Motor neuron (in vitro differentiated cells): ENCODE results near the gene RAP2C. TPM values are rescaled to one million over a fixed set of nuclear protein-coding genes. Genes with fewer than 3 reads are reported as not detected.

Experiments used
- ATAC-seq, 8 experiments: fragments of 200-7000 bp; cut with Tn5 transposase; replicated peaks in 6 of 8; 2 replicates each; pipeline ENCODE4 v1.8.0; 2021; ENCODE audit warnings: mild to moderate bottlenecking in 8 of 8, moderate library complexity in 8 of 8
- H3K27ac ChIP-seq, 2 donors: fragments of 250-450 bp; sonication (Bioruptor Pico); 2 replicates each; pipeline ENCODE4 v1.9.0; 2021; ENCODE audit warnings: antibody characterized with exemption in 2 of 2, mild to moderate bottlenecking in 2 of 2, moderate library complexity in 1 of 2
- H3K4me1 ChIP-seq, 2 donors: fragments of 250-450 bp; sonication (Bioruptor Pico); replicated peaks in 1 of 2; 2 replicates each; pipeline ENCODE4 v1.6.1; 2021; ENCODE audit warnings: antibody characterized with exemption in 2 of 2, mild to moderate bottlenecking in 2 of 2, moderate library complexity in 1 of 2
- H3K4me3 ChIP-seq, 5 donors: fragments of 250-450 bp; sonication (Bioruptor Pico); 2 replicates each; pipeline ENCODE4 v1.9.0; 2021; ENCODE audit warnings: antibody characterized with exemption in 5 of 5, mild to moderate bottlenecking in 5 of 5, moderate library complexity in 4 of 5
- WGBS, 10 experiments: fragments of 450-650 bp; shearing (Covaris generic); methylation state at CpG; one replicate each; pipeline ENCODE4 v1.0.0; 2022; 5-methylcytosine and 5-hydroxymethylcytosine counted together
- in situ Hi-C, 9 experiments: fragments of 400-800 bp; cut with MboI; loops; one replicate each; pipeline ENCODE4 v1.15.0; 2021; ENCODE audit warnings: low sequenced_read_pairs in 9 of 9, low pct_unique_long_range_greater_than_20kb in 2 of 9; ENCODE audit not compliant: unreplicated experiment in 9 of 9
- total RNA-seq, 8 experiments: library from RNA; unstranded; fragments of 300-600 nt; gene quantifications; 2 replicates each; pipeline versions ENCODE4 v1.2.3 to v1.2.4, GENCODE V29; 2022

RAP2C gene
- total RNA-seq, result 10 to 100 TPM; 16.6 to 34.8 (median 23.2) TPM

DNA sequence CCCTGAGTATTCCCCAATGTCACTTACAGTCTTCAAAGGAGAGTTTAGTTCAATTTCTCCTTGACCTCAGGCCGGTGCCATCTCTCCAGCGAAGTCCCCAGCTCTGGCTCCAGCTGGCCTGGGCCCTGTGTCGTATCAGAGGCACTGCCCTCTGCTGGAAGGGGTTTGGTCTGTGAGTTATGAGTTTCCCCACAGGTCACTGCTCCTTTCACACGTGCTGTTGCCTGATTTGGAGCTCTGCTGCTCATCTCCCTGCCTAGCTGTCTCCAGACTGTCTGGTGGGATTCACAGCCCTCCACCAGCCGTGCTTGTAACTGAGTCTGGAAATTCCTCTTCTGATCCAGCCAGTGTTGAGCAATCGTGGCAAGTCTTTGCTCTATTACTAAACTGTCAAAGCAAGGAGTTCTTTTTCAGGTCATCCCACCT is at the start of gene RAP2C:
RAP2C (minus strand) TSS at position 105 of the 426 bp plus-strand sequence. CDS start 2,179 bp downstream, outside the sequence.
- Histone ChIP-seq H3K27ac (peak within 1 kb of the TSS; percentile 68 to 96), H3K4me3 (peak within 1 kb of the TSS; percentile 63 to 87 (median 78)), H3K4me1 (peaks cover 0 to 6% of the 10 kb centered on the region in 2 donors)
- peak; percentile 38 to 53 (median 46) for ATAC-seq
- in situ Hi-C loops, result loop anchor here in 3 of 9 experiments (10.0 to 25.0 kb wide), 4 partner anchors 125 to 382 kb away; no protein-coding TSS in a partner anchor
- 0 to 6% (median 0%) methylated on average over 1 to 2 of the region's 6 CpGs; no CpG with 5 or more reads in 7 of the 10 experiments for WGBS, 10 experiments

GRCh38 chrX:132267392-132267791 is 48.1 kb upstream of the RAP2C start:
- in situ Hi-C loops, result no loop called here
- Histone ChIP-seq H3K4me1 (no peaks in the 10 kb centered on the region), H3K4me3 (no peak overlapping the region), H3K27ac (no peak overlapping the region)
- no peak for ATAC-seq
- 31 to 100% (median 66%) methylated on average over 1 to 6 of the region's 6 CpGs; no CpG with 5 or more reads in 5 of the 10 experiments for WGBS, 10 experiments

DNA sequence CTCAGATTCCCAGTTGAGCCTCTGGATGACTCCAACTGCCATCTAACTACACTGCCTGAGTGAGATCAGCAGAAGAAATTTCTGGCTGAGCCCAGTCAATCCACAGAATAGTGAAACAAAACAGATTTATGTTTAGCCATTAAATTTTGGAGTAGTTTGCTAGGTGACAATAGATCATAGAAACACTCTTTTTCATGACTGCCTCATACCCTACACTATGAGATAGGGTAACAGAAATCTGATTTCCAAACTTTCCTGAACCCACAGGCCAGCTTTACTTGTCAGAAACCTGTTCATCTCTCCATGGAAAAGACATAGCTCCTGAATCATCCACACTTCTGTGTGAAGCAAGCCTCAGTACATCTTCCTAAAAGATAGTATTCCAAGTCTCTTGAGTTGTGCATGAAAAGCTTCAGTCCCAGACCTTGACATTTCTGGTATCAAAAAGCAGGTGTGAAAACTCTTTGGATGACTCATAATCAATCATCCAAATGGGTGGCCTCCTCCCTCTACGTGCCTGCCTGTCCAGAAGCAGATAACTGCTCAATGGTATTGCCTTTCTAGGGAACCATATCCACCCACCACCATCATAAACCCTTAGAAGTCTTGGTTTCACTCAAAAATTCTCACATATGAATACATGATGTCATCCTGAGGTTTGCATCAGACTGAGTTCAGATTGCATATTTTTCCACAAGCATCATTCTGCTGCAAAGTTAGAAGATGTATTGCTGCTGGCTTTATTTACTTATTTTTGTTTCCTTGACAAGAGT is 47.5 kb upstream of the RAP2C start:
- Histone ChIP-seq H3K27ac (no peak overlapping the region), H3K4me3 (no peak overlapping the region), H3K4me1 (no peaks in the 10 kb centered on the region)
- no CpG with 5 or more reads among the region's 1 CpG for WGBS, 10 experiments
- no peak for ATAC-seq
- in situ Hi-C loops, result no loop called here

GRCh38 chrX:132263127-132263526 is 43.9 kb upstream of the RAP2C start:
- ATAC-seq, result no peak
- no peak overlapping the region for H3K4me3 ChIP-seq
- 44 to 100% (median 81%) methylated on average over 1 to 3 of the region's 3 CpGs; no CpG with 5 or more reads in 1 of the 10 experiments for WGBS, 10 experiments
- no peak overlapping the region for H3K27ac ChIP-seq
- H3K4me1 ChIP-seq, result no peaks in the 10 kb centered on the region
- in situ Hi-C loops, result no loop called here

- Histone ChIP-seq H3K4me1 (no peaks in the 10 kb centered on the region), H3K27ac (no peak overlapping the region), H3K4me3 (no peak overlapping the region)
- 0 to 71% (median 40%) methylated on average over 1 of the region's 1 CpG; no CpG with 5 or more reads in 7 of the 10 experiments for WGBS, 10 experiments
- in situ Hi-C loops, result no loop called here
- no peak for ATAC-seq
Measured at GRCh38 chrX:132258509-132258908, 39.3 kb upstream of the RAP2C start.

DNA sequence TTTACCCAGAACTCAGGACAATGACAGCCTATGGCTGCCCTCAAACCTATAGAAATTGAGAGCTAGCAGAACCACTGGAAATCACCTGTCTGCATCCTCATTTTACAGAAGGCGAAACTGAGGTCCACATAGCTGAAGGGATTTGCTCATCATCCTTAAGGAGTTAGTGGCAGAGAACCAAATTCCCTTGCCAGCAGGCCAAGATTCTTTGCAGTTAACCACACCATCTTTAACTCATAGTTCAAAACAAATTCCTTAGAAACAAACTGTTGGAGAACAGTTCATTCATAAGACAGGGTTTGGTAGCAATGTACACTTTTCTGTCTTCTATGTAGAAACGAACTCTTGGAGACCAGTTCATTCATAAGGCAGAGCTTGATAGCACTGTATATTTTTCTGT is 37.9 kb upstream of the RAP2C start:
- no peak overlapping the region for H3K27ac ChIP-seq
- in situ Hi-C loops, result no loop called here
- 50 to 86% (median 58%) methylated on average over 1 to 2 of the region's 2 CpGs; no CpG with 5 or more reads in 7 of the 10 experiments for WGBS, 10 experiments
- no peak for ATAC-seq
- H3K4me3 ChIP-seq, result no peak overlapping the region
- H3K4me1 ChIP-seq, result no peaks in the 10 kb centered on the region

GRCh38 chrX:132236121-132236520 is 16.9 kb upstream of the RAP2C start:
- H3K4me1 ChIP-seq, result no peaks in the 10 kb centered on the region
- in situ Hi-C loops, result loop anchor here in 1 of 9 experiments (25.0 kb wide), 1 partner anchor 376 kb away; no protein-coding TSS in a partner anchor
- ATAC-seq, result no peak
- no peak overlapping the region for H3K4me3 ChIP-seq
- 33 to 100% (median 87%) methylated on average over 1 to 5 of the region's 5 CpGs; no CpG with 5 or more reads in 5 of the 10 experiments for WGBS, 10 experiments
- no peak overlapping the region for H3K27ac ChIP-seq

DNA sequence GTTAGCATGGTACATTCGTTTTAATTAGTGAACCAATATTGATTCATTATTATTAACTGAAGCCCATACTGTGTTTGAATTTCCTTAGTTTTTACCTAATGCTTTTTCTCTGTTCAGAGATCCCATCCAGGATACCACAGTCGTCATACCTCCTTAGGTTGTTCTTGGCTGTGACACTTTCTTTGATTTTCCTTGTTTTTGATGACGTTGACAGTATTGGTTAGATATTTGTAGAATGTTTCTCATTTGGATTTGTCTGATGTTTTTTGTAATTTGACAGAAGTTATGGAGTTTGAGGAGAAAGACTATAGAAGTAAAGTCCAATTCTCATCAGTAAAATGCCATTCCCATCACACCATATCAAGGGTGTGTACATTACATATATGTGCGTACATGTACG is 16.2 kb upstream of the RAP2C start:
- in situ Hi-C loops, result loop anchor here in 1 of 9 experiments (25.0 kb wide), 1 partner anchor 377 kb away; no protein-coding TSS in a partner anchor
- no peak overlapping the region for H3K4me3 ChIP-seq
- no peaks in the 10 kb centered on the region for H3K4me1 ChIP-seq
- H3K27ac ChIP-seq, result no peak overlapping the region
- WGBS, 10 experiments, result 0 to 92% (median 60%) methylated on average over 1 to 5 of the region's 5 CpGs; no CpG with 5 or more reads in 4 of the 10 experiments
- no peak for ATAC-seq

DNA sequence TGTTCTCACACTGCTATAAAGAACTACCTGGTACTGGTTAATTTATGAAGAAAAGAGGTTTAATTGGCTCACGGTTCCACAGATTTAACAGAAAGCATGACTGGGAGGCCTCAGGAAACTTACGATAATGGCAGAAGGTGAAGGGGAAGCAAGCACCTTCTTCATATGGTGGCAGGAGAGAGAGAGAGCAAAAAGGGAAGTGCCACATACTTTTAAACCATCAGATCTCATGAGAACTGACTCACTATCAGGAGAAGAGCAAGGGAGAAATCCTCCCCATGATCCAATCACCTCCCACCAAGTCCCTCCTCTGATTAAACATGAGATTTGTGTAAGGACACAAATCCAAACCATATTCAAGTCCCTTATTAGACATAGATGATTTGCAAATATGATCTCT is 12.3 kb upstream of the RAP2C start:
- 33 to 100% (median 88%) methylated on average over 1 to 2 of the region's 2 CpGs; no CpG with 5 or more reads in 5 of the 10 experiments for WGBS, 10 experiments
- Histone ChIP-seq H3K4me3 (no peak overlapping the region), H3K27ac (no peak overlapping the region), H3K4me1 (no peaks in the 10 kb centered on the region)
- ATAC-seq, result no peak
- in situ Hi-C loops, result loop anchor here in 1 of 9 experiments (25.0 kb wide), 1 partner anchor 381 kb away; no protein-coding TSS in a partner anchor

- Histone ChIP-seq H3K27ac (no peak overlapping the region), H3K4me3 (no peak overlapping the region), H3K4me1 (no peaks in the 10 kb centered on the region)
- no peak for ATAC-seq
- WGBS, 10 experiments, result 41 to 100% (median 81%) methylated on average over 1 to 4 of the region's 5 CpGs; no CpG with 5 or more reads in 6 of the 10 experiments
- in situ Hi-C loops, result loop anchor here in 2 of 9 experiments (10.0 to 25.0 kb wide), 2 partner anchors 385 to 397 kb away; no protein-coding TSS in a partner anchor
Measured at GRCh38 chrX:132227383-132228112, 8.3 kb upstream of the RAP2C start.

DNA sequence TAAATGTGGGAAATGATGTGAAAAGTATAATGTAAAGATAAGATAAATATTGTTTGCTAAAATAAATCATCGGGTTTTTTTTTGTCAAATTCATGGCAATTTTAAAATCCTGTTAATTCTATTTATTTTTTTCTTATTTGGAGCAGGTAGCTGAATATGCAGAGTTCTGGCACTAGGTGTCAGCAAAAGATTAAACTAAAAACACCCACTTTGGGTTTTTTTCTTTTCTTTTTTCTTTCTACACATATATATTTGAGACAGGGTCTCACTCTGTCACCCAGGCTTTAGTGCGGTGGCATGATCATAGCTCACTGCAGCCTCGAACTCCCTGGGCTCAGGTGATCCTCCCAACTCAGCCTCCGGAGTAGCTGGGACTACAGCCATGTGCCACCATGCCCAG is 6.9 kb upstream of the RAP2C start:
- WGBS, 10 experiments, result 0 to 83% (median 40%) methylated on average over 1 to 4 of the region's 4 CpGs; no CpG with 5 or more reads in 1 of the 10 experiments
- in situ Hi-C loops, result loop anchor here in 2 of 9 experiments (10.0 to 25.0 kb wide), 2 partner anchors 386 to 399 kb away; no protein-coding TSS in a partner anchor
- Histone ChIP-seq H3K4me1 (no peaks in the 10 kb centered on the region), H3K27ac (no peak overlapping the region), H3K4me3 (no peak overlapping the region)
- ATAC-seq, result no peak

GRCh38 chrX:132218100-132218812 is 991 bp downstream of the RAP2C start:
- 3 to 32% (median 23%) methylated on average over 5 to 11 of the region's 45 CpGs; no CpG with 5 or more reads in 7 of the 10 experiments for WGBS, 10 experiments
- in situ Hi-C loops, result loop anchor here in 3 of 9 experiments (10.0 to 25.0 kb wide), 4 partner anchors 123 to 381 kb away; no protein-coding TSS in a partner anchor
- peak; percentile 71 to 83 (median 74) for ATAC-seq
- Histone ChIP-seq H3K27ac (peak overlapping the region; percentile 96 to 97), H3K4me3 (peak overlapping the region; percentile 63 to 87 (median 78)), H3K4me1 (peaks cover 0 to 6% of the 10 kb centered on the region in 2 donors)
